Lung microvascular endothelial cell (primary cell): Measurements from ENCODE around the gene MADD. TPM values are rescaled to one million over a fixed set of nuclear protein-coding genes. Genes with fewer than 3 reads are reported as not detected.
A peak's percentile ranks its signal among the peaks of the same experiment; 100 is the strongest.

Experiments used
- DNase-seq, 2 donors: peaks; one replicate each; pipeline versions ENCODE4 v3.0.0 to v3.0.0-alpha.2; 2010; ENCODE audit warnings: low read depth in 2 of 2
- total RNA-seq: library from RNA; depleted of rRNA; stranded (reverse); fragments of >200 nt; gene quantifications from 2 replicates; pipeline ENCODE4 v1.2.1, GENCODE V29; 2014

MADD gene
- total RNA-seq, 1 donor from 2014 or later, result 21.0 TPM

- no peak for DNase-seq
Observed at GRCh38 chr11:47356998-47357329, 87.0 kb downstream of the MADD start.

- no peak for DNase-seq
Observed at GRCh38 chr11:47357985-47358730, 88.2 kb downstream of the MADD start.

GRCh38 chr11:47358731-47359051 is 88.8 kb downstream of the MADD start:
- DNase-seq, result no peak

GRCh38 chr11:47359162-47359561 is 89.2 kb downstream of the MADD start:
- DNase-seq, result no peak

DNA sequence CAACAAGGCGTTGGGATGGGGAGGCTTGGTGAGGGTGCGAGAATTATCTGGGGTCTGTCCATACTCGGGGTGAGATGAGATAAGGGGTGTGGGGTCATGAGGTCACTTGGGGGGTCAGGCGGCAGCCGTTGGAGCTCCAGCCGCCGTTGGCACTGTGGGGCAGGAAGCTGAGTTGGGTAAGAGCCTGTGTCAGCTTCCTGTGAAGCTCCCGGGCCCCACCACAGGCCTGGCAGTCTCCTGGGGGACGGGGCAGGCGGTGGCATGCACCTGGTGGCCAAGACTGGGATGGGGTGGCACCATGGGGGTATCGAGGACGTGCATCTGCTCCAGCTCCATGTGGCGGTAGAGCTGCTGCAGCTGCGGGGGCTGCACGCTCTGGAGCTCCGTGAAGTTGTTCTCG is 89.7 kb downstream of the MADD start:
- DNase-seq, result peak in 1 of 2 donors; percentile 25

DNA sequence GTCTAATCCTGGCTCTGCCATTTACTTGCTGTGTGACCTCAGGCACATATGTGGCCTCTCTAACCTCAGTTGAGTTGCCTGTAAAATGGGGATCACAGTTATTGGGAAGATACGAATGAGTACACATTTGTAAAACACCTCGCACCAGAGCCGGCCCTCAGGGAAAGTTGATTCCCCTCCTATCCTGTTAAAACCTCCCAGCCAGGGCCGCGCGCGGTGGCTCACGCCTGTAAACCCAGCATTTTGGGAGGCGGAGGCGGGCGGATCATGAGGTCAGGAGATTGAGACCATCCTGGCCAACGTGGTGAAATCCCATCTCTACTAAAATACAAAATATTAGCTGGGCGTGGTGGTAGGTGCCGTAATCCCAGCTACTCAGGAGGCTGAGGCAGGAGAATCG is 90.4 kb downstream of the MADD start:
- no peak for DNase-seq

DNA sequence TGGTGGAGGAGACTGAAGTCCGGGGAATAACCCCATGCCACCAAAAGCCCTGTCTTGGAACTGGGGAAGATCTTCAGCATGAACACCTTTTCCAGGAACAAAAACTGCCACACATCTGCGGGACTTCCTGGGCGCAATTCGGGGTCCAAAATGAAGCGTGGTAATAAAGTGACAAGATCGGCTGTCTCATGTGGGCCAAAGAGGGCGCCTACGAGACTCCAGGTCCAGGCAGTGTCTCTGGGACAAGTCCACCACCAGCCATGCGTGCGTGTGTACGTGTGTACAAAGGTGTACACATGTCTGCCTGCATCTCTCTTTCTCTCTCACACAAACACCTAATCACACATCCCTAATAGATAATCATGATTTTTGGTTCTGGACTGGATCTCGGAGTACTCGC is 91.5 kb downstream of the MADD start:
- no peak for DNase-seq

GRCh38 chr11:47366020-47366490 is 96.1 kb downstream of the MADD start:
- no peak for DNase-seq

DNA sequence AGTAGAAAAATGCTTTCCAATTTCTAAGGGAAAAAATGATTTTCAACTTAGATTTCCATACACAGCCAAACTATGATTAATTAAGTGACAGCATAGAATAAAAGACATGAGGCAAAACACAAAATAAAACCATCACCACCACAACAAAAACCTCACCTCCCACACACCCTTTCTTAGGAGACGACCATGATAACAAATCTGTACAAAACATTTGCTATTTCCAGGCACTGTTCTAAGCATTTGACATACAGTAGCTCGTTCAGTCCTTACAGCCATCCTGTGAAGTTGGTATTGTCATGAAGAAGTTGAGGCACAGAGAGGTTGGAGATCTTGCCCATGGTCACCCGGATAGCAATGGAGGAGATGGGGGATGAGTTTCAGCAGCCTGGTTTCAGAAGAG is 99.7 kb downstream of the MADD start:
- DNase-seq, result no peak

DNA sequence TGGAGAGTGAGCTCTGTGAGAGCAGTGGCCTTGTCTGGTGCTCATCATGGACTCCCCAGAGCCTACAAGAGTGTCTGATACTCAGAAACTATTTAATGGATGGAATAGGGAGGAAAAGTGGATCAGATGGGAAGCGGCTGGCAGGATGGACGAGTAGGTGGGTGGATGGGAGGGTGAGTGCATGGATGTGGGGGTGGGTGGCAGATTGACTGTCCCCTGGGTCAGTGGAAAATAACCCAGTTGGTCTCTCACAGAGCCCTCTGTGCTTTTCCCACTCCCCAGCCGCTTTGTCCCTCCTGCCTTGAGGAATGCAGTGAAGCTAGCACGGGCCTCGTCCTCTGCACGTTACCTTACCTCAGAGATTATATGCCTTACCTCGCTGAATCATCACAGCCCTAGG is 102.5 kb downstream of the MADD start:
- no peak for DNase-seq

DNA sequence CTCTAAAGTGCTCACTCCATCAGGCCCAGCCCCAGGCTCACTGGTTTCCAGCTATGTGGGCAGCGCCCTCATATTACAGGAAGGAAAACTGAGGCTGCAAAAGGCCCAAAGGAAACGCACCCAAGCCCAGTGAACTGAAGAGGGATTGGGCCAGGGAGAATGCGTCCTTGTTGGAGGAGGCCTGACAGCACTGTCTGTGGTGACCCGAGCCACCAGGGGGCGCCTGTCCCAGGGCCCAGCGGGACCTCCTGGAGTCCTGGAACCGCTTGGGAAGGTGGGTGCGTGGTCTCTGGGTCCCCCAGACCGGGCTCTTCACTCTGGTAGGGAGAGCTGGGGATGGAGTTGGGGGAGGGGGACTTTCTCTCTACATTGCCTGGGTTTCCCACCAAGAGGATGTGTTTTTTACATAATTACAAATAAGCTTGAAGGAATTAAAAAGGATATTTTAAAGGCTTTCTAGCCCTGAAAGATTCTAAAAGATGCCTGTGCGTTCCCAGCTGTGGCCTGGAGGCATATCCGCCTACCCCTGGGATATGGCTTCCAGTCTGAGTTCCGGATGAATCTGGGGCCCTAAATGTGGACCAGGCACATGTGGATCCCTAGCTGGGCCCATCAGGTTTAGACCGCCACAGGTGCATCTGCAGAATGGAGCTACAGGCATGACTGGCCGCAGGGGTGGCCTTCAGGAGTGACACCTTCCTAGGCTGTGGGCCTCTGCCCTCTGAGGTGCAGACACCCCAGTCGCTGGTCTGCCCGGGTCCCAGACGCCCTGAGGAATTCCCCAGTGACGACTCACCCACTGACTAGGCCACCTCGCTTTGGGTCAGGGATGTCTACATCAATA is 104.2 kb downstream of the MADD start:
- DNase-seq, result peak; percentile 78 to 88

GRCh38 chr11:47374720-47375019 is 104.7 kb downstream of the MADD start:
- DNase-seq, result no peak

DNA sequence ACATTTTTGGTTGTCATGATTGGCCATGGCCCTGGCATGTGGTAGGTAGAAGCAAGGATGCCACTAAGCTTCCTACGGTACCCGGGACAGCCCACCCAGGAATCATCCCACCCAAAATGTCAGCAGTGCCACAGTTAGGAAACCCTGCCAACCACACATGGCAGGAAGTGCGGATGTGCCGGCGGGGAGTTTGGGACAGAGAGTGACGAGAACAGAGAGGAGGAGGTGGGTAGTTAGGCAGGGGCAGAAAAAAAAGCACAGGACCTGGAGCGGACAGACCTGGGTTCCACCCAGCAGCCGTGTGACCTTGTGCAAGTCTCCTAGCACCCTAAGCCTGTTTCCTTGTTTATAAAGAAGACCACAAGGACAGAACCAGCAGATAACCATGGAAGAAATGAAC is 105.1 kb downstream of the MADD start:
- no peak for DNase-seq

GRCh38 chr11:47375546-47376085 is 105.7 kb downstream of the MADD start:
- no peak for DNase-seq

DNA sequence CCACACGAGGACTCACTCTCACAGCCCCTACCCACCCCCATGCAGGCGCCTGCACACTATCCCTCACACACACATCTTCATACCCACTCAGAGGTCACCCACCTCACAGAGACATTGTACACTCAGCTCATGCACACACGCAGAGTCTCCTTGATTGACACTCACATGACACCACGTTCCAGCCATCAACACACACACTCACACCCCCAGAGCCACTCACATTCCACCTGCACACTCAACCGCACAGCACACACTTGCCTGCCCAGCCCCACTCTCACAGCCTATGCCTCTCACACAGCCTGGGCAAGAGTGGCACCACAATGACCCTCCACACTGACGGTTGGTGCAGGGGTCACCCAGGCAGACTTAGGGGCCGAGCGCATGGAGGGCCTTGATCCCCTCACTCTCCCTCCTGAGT is 106.2 kb downstream of the MADD start:
- no peak for DNase-seq

- DNase-seq, result no peak
Observed at GRCh38 chr11:47376525-47377371, 106.8 kb downstream of the MADD start.

DNA sequence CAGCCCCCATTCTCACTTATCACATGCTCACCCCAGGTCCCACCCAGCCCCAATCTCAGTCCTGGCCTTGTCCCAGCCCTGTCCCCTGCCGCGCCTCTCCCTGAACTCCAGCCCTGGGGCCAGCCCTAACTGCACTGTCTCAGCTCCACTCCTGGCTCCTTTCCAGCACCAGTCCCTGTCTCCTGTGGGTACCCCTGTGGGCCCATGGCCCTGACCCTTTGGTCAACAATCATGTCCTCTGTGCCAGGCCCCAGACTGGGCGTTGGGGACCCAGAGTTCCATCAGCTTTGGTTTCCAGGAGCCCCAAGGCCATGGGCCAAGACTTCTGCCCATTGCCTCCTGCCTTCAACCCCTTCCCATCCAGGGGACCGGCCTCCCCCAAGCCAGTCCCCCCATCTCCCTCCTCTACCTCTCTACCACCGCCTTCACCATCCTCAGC is 107.7 kb downstream of the MADD start:
- no peak for DNase-seq

- DNase-seq, result no peak
Observed at GRCh38 chr11:47378010-47378835, 108.3 kb downstream of the MADD start, which contains the start of gene SPI1. Gene SPI1, minus strand, starts transcription at chr11:47378547. Its CDS starts 194 bp downstream, at chr11:47378353.

DNA sequence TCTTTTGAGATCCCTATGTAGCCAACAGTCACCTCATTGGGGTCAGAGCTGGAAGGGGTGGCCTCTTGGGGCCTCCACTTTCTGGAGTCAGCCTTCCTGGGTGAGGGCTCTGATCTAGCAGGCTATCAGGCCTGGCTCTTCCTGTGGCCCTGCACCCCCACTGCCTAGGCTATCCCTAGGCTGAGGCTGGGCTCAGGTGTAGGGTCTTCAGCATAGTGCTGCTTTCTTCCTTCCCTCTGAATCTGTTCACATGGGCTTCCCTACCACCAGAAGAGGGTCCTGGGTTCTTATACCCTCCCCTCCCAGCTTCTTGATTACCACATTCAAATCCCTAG is 108.9 kb downstream of the MADD start:
- no peak for DNase-seq

DNA sequence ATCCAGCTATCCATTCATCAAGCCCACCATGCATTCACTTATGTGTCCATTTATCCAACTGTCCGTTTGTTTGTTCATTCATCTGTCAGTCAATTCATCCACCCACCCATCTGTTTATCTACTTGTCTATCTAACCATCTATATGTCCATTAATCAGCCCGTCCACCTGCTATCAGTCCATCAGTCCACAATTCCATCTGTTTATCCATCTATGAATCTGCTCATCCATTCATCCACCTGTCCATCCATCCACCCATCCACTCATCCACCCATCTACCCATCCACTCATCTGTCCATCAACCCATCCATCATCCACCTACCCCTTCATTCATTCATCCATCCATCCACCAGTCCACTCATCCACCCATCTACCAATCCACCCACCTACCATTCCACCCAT is 109.4 kb downstream of the MADD start:
- DNase-seq, result no peak
